D721Med (cell line): ENCODE results near the gene HDX.

Experiments used
- DNase-seq: peaks from one replicate; pipeline ENCODE4 v3.0.0; 2011; ENCODE audit warnings: low spot score; ENCODE audit not compliant: insufficient read length
- FAIRE-seq: peaks from 2 replicates; lab custom pipeline; 2011; peaks lifted over from hg19 to GRCh38; lab: Jason Lieb, UNC
- CTCF ChIP-seq: IDR thresholded peaks from 2 replicates; pipeline ENCODE4 v1.5.1; 2012; ENCODE audit warnings: mild to moderate bottlenecking, control low read depth; ENCODE audit not compliant: insufficient read depth; ENCODE audit errors: missing control alignments

Gene HDX

GRCh38 chrX:84475596-84475995, 26.7 kb downstream of the HDX start:
- no peak for FAIRE-seq

GRCh38 chrX:84475101-84475500, 27.2 kb downstream of the HDX start:
- DNase-seq (no peak), FAIRE-seq (peak; percentile 55)
- TF ChIP-seq CTCF: no peak

More at GRCh38 chrX:84475596-84475995, 26.7 kb downstream of the HDX start:
- DNase-seq: no peak
- TF ChIP-seq CTCF: no peak

- no peak for DNase-seq
- no peak for TF ChIP-seq CTCF
- FAIRE-seq: no peak
Observed at GRCh38 chrX:84469226-84469625, 33.0 kb downstream of the HDX start.

GRCh38 chrX:84467898-84468297, 34.4 kb downstream of the HDX start:
- no peak for DNase-seq
- FAIRE-seq: no peak
- no peak for TF ChIP-seq CTCF

- TF ChIP-seq CTCF: no peak
- DNase-seq: no peak
- no peak for FAIRE-seq
Observed at GRCh38 chrX:84453351-84454246, 48.7 kb downstream of the HDX start.

- no peak for TF ChIP-seq CTCF
- DNase-seq (no peak), FAIRE-seq (no peak)
Observed at GRCh38 chrX:84441143-84441542, 61.1 kb downstream of the HDX start.

GRCh38 chrX:84415140-84415539, 87.1 kb downstream of the HDX start:
- DNase-seq: no peak
- no peak for FAIRE-seq
- no peak for TF ChIP-seq CTCF
